Measurements from ENCODE around the gene CZIB.
"Not testable (repeated sequence)": the region's sequence is repeated elsewhere in the genome, so short reads cannot be mapped to it uniquely, and the experiment has no call there.

DNA sequence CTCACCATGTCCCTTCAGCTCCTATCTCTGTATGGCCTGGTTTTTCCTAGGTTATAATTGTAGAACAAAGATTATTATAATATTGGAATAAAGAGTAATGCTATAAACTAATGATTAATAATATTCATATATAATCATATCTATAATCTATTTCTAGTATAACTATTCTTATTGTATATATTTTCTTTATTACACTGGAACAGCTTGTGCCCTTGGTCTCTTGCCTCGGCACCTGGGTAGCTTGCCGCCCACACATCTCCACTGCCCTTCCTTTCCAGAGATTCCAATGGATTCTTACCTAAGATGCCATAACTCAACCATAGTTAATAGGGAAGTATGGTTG is 34.5 kb downstream of the CZIB start:
- TF ChIP-seq, protein P1, sequence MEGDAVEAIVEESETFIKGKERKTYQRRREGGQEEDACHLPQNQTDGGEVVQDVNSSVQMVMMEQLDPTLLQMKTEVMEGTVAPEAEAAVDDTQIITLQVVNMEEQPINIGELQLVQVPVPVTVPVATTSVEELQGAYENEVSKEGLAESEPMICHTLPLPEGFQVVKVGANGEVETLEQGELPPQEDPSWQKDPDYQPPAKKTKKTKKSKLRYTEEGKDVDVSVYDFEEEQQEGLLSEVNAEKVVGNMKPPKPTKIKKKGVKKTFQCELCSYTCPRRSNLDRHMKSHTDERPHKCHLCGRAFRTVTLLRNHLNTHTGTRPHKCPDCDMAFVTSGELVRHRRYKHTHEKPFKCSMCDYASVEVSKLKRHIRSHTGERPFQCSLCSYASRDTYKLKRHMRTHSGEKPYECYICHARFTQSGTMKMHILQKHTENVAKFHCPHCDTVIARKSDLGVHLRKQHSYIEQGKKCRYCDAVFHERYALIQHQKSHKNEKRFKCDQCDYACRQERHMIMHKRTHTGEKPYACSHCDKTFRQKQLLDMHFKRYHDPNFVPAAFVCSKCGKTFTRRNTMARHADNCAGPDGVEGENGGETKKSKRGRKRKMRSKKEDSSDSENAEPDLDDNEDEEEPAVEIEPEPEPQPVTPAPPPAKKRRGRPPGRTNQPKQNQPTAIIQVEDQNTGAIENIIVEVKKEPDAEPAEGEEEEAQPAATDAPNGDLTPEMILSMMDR (IDR thresholded peaks at IDR 0.05; ENCODE audit: low read length) = not testable (repeated sequence)
- TF ChIP-seq EZH2 (IDR thresholded peaks at IDR 0.05; ENCODE audit: borderline replicate concordance, low read length) = not testable (repeated sequence)

All from OCI-LY1 (cell line).